Nephron progenitor cell (in vitro differentiated cells): ENCODE results near the gene STRA8.

Source experiments
- DNase-seq: peaks from one replicate; pipeline ENCODE4 v3.0.0; 2021
- H3K27ac Mint-ChIP-seq: 2 replicates; pipeline ENCODE4 v1.8.0; 2021; ENCODE audit warnings: mild to moderate bottlenecking, moderate library complexity, mixed read lengths
- H3K27me3 Mint-ChIP-seq: 2 replicates; pipeline ENCODE4 v1.8.0; 2021; ENCODE audit warnings: mild to moderate bottlenecking, low read depth, mixed read lengths; ENCODE audit not compliant: poor library complexity
- H3K36me3 Mint-ChIP-seq: 2 replicates; pipeline ENCODE4 v1.8.0; 2021; ENCODE audit warnings: low read depth, mixed read lengths
- H3K4me1 Mint-ChIP-seq: 2 replicates; pipeline ENCODE4 v1.8.0; 2021; ENCODE audit warnings: mixed read lengths
- H3K4me3 Mint-ChIP-seq: 2 replicates; pipeline ENCODE4 v1.8.0; 2021; ENCODE audit warnings: mild to moderate bottlenecking, moderate library complexity, mixed read lengths
- H3K9me3 Mint-ChIP-seq: 2 replicates; pipeline ENCODE4 v1.8.0; 2021; ENCODE audit warnings: mild to moderate bottlenecking, moderate library complexity, mixed read lengths
- CTCF ChIP-seq: fragments of 200-600 bp; sonication (generic); IDR thresholded peaks from 2 replicates; pipeline ENCODE4 v1.5.0; 2021; ENCODE audit warnings: antibody characterized with exemption

The STRA8 gene

GRCh38 chr7:135242096-135242684 lies 8.6 kb downstream of the STRA8 start:
- Mint-ChIP-seq H3K9me3 (peaks cover 5% of the 10 kb centered on the region), H3K27me3 (peaks cover 8% of the 10 kb centered on the region), H3K4me1 (peaks cover 17% of the 10 kb centered on the region), H3K36me3 (no peaks in the 10 kb centered on the region), H3K27ac (no peak overlapping the region), H3K4me3 (no peak overlapping the region)
- TF ChIP-seq CTCF: no peak
- DNase-seq: no peak

GRCh38 chr7:135245226-135246190 lies 11.9 kb downstream of the STRA8 start:
- Mint-ChIP-seq H3K9me3 (peaks cover 9% of the 10 kb centered on the region), H3K36me3 (no peaks in the 10 kb centered on the region), H3K4me1 (peaks cover 6% of the 10 kb centered on the region), H3K4me3 (no peak overlapping the region), H3K27ac (no peak overlapping the region), H3K27me3 (peaks cover 9% of the 10 kb centered on the region)
- no peak for DNase-seq
- TF ChIP-seq CTCF: no peak

- Mint-ChIP-seq H3K27me3 (peaks cover 9% of the 10 kb centered on the region), H3K4me3 (no peak overlapping the region), H3K36me3 (no peaks in the 10 kb centered on the region), H3K9me3 (peaks cover 9% of the 10 kb centered on the region), H3K4me1 (peaks cover 4% of the 10 kb centered on the region), H3K27ac (no peak overlapping the region)
- no peak for TF ChIP-seq CTCF
- no peak for DNase-seq
These were observed 12.7 kb downstream of the STRA8 start for GRCh38 chr7:135246191-135246825.

GRCh38 chr7:135247746-135248471 lies 14.3 kb downstream of the STRA8 start:
- H3K36me3 Mint-ChIP-seq: no peaks in the 10 kb centered on the region
- peaks cover 9% of the 10 kb centered on the region for H3K27me3 Mint-ChIP-seq
- peaks cover 9% of the 10 kb centered on the region for H3K9me3 Mint-ChIP-seq
- peak overlapping the region; percentile 32 for H3K27ac Mint-ChIP-seq
- peaks cover 10% of the 10 kb centered on the region for H3K4me1 Mint-ChIP-seq
- no peak for TF ChIP-seq CTCF
- H3K4me3 Mint-ChIP-seq: no peak overlapping the region
- no peak for DNase-seq

- H3K4me1 Mint-ChIP-seq: peaks cover 10% of the 10 kb centered on the region
- H3K27ac Mint-ChIP-seq: no peak overlapping the region
- H3K27me3 Mint-ChIP-seq: peaks cover 5% of the 10 kb centered on the region
- H3K9me3 Mint-ChIP-seq: peaks cover 9% of the 10 kb centered on the region
- no peak for TF ChIP-seq CTCF
- no peak overlapping the region for H3K4me3 Mint-ChIP-seq
- DNase-seq: no peak
- no peaks in the 10 kb centered on the region for H3K36me3 Mint-ChIP-seq
These were observed 14.9 kb downstream of the STRA8 start for GRCh38 chr7:135248546-135248945.
